HG03064 (cell line): ENCODE results near the gene SERPINB1.
"Not testable (repeated sequence)": the region's sequence is repeated elsewhere in the genome, so short reads cannot be mapped to it uniquely, and the experiment has no call there.

ENCODE experiments used
- ATAC-seq: cut with Tn5 transposase; IDR thresholded peaks from one replicate; pipeline ENCODE4 v1.9.1; 2021; ENCODE audit warnings: low read depth; ENCODE audit not compliant: unreplicated experiment

The SERPINB1 gene

GRCh38 chr6:2819115-2819514, 22.5 kb downstream of the SERPINB1 start:
- ATAC-seq = no peak

GRCh38 chr6:2818593-2818992, 23.1 kb downstream of the SERPINB1 start:
- no peak for ATAC-seq

- ATAC-seq = no peak
Observed at GRCh38 chr6:2817903-2818443, 23.7 kb downstream of the SERPINB1 start.

- ATAC-seq = no peak
Observed at GRCh38 chr6:2816158-2816557, 25.5 kb downstream of the SERPINB1 start.

DNA sequence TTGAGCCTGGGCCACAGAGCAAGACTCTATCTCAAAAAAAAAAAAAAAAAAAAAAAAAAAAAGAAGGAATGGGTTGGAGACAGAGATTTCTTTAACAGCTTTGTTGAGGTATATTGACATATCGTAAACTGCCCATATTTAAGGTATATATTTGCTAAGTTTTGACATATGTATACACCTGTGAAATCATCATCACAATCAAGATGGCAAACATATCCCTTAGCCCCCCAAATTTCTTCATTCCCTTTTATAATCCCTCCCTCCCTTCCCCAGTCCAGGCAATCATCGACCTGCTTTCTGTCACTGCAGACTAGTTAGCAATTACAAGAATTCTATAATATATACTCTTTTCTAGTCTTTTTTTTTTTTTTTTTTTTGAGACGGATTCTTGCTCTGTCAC, 29.0 kb downstream of the SERPINB1 start:
- ATAC-seq = no peak

GRCh38 chr6:2810092-2810671, 31.5 kb downstream of the SERPINB1 start:
- no peak for ATAC-seq

- no peak for ATAC-seq
Observed at GRCh38 chr6:2809015-2809414, 32.6 kb downstream of the SERPINB1 start.

- ATAC-seq = no peak
Observed at GRCh38 chr6:2807342-2808090, 34.1 kb downstream of the SERPINB1 start.

DNA sequence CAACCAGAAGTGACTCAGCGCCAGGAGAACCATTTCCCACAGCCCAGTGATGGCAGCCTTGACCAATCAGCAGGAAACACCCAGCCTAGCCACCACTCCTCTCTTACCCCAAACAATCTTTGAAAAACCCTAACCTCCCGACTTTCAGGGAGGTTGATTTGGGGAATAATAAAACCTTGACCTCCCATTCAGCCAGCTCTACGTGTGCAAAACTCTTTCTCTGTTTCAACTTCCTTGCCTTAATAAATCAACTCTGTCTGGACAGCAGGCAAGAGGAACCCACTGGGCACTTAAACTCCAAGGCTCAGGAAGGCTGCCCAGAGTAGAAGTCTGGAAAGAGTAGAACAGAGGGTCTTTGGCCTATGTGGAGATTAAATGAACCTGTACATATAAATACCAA, 35.0 kb downstream of the SERPINB1 start:
- ATAC-seq = no peak

DNA sequence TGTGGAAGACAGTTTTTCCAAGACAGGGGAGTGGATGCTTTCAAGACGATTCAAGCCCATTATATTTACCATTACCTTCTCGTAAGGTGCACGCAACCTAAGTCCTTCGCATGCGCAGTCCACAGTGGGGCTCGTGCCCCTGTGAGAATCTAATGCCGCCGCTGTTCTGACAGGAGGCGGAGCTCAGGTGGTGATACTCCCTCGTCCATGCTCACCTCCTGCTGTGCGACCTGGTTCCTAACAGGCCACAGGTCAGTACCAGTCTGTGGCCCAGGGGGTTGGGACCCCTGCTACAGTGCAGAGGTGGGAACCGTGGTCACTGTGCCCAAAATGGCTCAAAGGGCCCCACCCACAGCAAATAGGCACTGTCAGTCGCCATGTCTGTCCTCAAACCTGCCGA, 36.6 kb downstream of the SERPINB1 start:
- ATAC-seq = no peak

- ATAC-seq = no peak
Observed at GRCh38 chr6:2804516-2804915, 37.1 kb downstream of the SERPINB1 start.

- ATAC-seq = no peak
Observed at GRCh38 chr6:2803731-2804429, 37.8 kb downstream of the SERPINB1 start.

- ATAC-seq = no peak
Observed at GRCh38 chr6:2802521-2803060, 39.1 kb downstream of the SERPINB1 start.

- ATAC-seq = not testable (repeated sequence)
Observed at GRCh38 chr6:2801687-2802086, 40.0 kb downstream of the SERPINB1 start.

DNA sequence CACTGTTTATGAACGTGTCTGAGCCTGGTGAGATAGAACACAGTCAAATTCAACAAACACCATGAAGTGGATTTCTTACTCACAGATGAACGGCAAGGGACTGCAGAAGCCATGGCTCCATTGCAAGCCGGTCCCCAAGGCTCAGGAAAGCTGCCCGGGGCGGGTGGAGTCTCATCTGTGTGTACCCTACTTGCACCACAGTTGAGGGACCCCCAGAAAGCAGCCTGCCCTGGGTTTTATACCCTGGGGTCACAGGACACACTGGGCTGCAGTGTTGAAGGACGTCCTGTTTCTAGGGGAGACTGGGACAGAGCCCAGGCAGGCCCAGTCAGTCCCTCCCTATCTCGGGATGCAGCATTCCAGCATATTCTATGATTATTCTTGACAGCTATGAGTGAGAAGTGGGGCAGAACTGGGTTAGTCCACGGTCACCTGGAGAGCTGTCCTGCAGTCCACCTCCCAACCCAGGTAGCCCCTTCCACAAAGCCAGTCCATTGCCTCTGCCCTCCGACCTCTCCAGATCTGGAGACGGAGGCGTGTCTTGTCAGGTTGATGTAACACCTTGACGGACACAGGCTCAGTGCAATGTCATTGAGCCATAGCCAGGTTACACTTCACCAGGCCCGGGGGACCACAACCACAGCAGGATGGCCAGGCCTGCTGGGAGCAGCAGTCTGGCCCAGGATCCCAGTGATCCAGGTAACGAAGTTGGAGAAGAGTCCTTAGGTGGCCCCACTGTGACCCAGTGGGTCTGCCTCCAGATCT, 40.9 kb downstream of the SERPINB1 start:
- ATAC-seq = no peak

DNA sequence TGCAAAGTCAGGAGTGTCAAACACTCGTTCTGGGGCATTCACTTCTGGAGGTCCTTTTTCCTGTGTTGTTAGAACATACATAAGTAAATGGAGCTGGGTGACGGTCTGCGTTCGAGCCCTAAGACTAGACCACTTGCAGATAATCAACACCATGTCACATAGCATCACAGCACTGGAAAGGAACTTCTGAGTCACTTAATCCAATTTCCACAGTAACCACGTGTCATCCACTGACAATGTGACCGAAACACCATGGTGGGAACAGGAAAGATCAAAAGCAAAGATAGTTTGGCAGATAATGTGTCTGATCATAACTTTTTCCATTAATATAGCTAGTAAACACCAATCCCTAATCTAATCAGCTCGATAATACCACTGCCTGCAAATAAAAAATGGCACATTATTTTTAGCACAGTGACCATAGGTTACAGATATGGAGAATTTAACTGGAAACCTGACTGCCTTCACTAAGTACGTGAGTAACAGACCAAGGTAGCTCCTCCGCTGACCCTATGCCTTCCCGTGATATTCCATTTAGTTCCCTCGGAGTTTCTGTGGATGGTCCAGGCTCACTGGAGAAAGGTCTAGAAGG, 41.6 kb downstream of the SERPINB1 start:
- no peak for ATAC-seq

DNA sequence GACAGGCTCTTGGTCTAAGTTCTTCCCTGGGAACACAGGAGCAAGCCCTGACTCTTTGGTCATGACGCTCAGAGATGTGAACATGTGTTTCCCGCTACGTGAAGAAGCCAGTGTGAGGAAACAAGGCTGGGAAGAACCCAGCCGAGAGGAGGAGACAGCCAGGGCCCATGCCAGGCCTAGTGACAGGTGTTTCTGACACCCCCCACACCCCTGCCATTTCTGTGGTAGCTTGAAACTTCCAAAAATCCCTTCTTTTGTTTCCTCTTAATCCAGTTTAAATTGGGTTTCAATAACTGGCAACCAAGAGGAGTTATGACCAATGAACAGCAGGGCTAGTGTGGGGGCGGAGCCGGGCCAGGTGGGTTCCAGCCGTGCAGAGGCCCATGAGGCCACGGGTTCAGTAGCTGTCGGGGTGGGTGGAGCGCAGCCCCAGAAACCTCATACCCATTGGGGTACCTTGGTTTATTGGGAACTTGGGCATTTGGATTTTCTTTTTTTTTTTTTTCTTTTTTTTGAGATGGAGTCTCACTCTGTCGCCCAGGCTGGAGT, 43.0 kb downstream of the SERPINB1 start:
- ATAC-seq = no peak

DNA sequence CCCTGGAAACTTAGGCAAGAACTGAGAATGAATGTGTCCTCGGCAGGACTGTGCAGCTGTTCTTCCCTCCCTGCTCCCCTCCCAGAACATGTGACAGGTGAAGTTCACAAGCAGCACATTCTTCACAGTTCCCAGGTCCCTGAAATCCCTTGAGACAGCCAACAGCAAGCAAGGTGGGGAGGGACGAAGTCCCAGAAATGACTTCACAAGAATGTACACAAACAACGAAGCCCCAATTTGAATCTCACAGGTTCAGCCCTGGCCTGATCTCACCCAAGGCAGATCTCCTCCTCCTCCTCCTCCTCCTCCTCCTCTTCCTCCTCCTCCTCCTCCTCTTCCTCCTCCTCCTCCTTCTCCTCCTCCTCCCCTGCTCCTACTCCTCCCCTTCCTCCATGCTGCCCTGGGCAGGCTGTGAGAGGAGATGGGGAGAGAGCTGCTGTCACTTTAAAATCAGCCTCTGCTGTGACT, 44.1 kb downstream of the SERPINB1 start:
- no peak for ATAC-seq

GRCh38 chr6:2796861-2797260, 44.8 kb downstream of the SERPINB1 start:
- ATAC-seq = no peak

GRCh38 chr6:2795956-2796355, 45.7 kb downstream of the SERPINB1 start:
- no peak for ATAC-seq
